AG20443 (cell line): ENCODE measurements around the gene CES5A.
"Not testable (repeated sequence)": the region's sequence is repeated elsewhere in the genome, so short reads cannot be mapped to it uniquely, and the experiment has no call there.

ENCODE experiments used
- DNase-seq: peaks from one replicate; pipeline ENCODE4 v3.0.0; 2012; ENCODE audit warnings: low spot score, mixed read lengths

The CES5A gene

GRCh38 chr16:55875273-55875672, at the start of gene CES5A:
CES5A (minus strand) TSS chr16:55875373; CDS start chr16:55875221, 152 bp downstream.
- no peak for DNase-seq

- DNase-seq = no peak
Measured at GRCh38 chr16:55922662-55923061, 47.5 kb upstream of the CES5A start.

GRCh38 chr16:55917373-55918160, 42.4 kb upstream of the CES5A start:
- DNase-seq = no peak

GRCh38 chr16:55915096-55915827, 40.1 kb upstream of the CES5A start:
- DNase-seq = no peak

GRCh38 chr16:55914383-55914782, 39.2 kb upstream of the CES5A start:
- DNase-seq = no peak

GRCh38 chr16:55913716-55914115, 38.5 kb upstream of the CES5A start:
- DNase-seq = no peak

- DNase-seq = not testable (repeated sequence)
Measured at GRCh38 chr16:55913121-55913520, 37.9 kb upstream of the CES5A start.

GRCh38 chr16:55912022-55912421, 36.8 kb upstream of the CES5A start:
- no peak for DNase-seq

- DNase-seq = no peak
Measured at GRCh38 chr16:55911616-55912015, 36.4 kb upstream of the CES5A start.

- DNase-seq = no peak
Measured at GRCh38 chr16:55909876-55910275, 34.7 kb upstream of the CES5A start.

GRCh38 chr16:55908641-55909040, 33.5 kb upstream of the CES5A start:
- DNase-seq = no peak

- DNase-seq = no peak
Measured at GRCh38 chr16:55907661-55908060, 32.5 kb upstream of the CES5A start.

- no peak for DNase-seq
Measured at GRCh38 chr16:55906123-55906522, 30.9 kb upstream of the CES5A start.

GRCh38 chr16:55905651-55906050, 30.5 kb upstream of the CES5A start:
- DNase-seq = no peak

GRCh38 chr16:55901566-55902217, 26.5 kb upstream of the CES5A start:
- DNase-seq = no peak

- DNase-seq = no peak
Measured at GRCh38 chr16:55900616-55901393, 25.6 kb upstream of the CES5A start.

- no peak for DNase-seq
Measured at GRCh38 chr16:55899857-55900256, 24.7 kb upstream of the CES5A start.

GRCh38 chr16:55898592-55898991, 23.4 kb upstream of the CES5A start:
- DNase-seq = no peak

- no peak for DNase-seq
Measured at GRCh38 chr16:55892821-55893220, 17.6 kb upstream of the CES5A start.

- DNase-seq = no peak
Measured at GRCh38 chr16:55889518-55889917, 14.3 kb upstream of the CES5A start.

GRCh38 chr16:55888546-55888945, 13.4 kb upstream of the CES5A start:
- no peak for DNase-seq

GRCh38 chr16:55876854-55877253, 1.7 kb upstream of the CES5A start:
- no peak for DNase-seq
